ENCODE results near the gene EEF2.

Gene EEF2

DNA sequence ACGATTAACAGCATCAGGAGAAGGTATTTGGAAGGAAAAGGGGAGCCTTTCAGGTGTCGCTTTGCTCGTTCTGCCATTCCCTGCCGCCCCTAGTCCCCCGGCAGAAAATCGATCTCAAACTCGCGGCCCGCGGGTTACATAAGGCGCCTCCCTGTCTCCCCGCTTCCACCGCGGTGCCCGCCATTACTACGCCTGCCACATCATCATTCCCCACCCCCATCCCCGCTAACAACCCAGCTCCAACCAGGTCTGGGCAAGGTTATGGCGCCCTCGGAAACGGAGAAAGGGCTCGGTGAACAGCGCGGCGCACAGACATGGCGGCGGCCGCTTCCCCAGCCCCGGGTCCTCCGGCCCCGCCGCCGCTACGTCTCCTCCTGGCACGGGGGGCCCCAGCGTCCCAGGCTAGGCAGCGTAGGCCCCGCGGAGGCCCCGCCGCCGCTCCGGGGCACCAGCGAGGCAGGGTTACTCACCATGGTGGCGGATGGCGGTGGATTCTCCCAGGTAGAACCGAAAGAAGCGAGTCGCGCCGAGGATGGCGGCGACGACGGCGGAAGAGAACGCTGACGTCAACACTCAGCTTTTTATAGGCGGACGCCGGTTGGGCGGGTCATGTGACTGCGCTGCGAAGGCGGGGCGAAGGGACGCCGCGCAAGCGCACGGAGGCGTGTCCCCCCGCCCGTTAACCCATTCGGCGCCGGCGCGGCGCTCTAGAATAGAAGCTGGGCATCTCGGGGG is at the start of gene EEF2:
Gene EEF2 (minus strand): TSS at position 556 of the 735 bp plus-strand sequence. CDS start 83 bp downstream, at position 473.
- no peak for FAIRE-seq

DNA sequence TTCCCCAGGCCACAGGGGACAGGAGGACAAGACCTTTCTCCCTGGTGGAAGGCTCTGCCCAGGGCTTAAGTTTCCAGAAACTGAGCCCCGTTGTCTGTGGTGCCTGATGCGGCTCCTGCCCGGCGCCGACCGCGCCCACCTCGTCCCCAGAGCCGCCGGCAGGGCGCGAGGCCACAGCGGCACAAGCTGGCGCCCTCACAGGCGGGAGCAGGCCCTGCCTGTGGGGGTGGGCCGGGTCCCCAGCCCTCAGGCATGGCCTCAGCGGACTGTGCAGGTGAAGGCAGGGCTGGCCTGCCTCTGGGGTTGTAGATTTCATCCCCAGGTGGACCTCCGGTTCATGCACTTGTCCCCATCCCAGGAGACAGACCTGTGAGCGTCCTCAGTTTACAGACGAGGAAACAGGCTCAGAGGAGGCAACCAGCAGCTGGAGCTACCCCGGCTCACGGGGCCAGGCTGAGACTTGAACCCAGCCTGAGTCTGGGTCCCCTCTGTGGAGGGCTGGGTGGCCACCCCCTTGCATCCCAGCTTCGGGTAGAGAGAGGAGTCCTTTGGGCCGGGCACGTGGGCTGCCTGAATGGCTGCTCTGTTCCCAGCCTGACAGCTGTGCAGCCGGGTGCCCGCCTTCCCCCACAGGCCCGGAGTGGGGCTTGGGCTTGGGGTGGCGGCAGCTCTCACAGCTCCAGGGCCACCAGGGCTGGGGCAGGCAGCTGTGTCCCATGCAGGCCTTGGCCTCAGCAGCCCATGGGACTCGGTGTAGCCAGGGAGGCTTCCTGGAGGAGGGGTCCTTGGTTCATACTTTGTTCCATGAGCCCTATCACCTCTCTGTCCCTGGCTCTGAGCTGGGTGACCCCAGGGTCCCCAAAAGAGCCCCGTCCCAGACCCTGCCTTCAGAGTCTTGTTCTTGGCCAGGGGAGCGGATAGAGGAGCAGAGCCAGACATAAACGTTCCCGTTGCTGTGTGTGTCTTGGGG is 49.1 kb upstream of the EEF2 start:
- FAIRE-seq = no peak

DNA sequence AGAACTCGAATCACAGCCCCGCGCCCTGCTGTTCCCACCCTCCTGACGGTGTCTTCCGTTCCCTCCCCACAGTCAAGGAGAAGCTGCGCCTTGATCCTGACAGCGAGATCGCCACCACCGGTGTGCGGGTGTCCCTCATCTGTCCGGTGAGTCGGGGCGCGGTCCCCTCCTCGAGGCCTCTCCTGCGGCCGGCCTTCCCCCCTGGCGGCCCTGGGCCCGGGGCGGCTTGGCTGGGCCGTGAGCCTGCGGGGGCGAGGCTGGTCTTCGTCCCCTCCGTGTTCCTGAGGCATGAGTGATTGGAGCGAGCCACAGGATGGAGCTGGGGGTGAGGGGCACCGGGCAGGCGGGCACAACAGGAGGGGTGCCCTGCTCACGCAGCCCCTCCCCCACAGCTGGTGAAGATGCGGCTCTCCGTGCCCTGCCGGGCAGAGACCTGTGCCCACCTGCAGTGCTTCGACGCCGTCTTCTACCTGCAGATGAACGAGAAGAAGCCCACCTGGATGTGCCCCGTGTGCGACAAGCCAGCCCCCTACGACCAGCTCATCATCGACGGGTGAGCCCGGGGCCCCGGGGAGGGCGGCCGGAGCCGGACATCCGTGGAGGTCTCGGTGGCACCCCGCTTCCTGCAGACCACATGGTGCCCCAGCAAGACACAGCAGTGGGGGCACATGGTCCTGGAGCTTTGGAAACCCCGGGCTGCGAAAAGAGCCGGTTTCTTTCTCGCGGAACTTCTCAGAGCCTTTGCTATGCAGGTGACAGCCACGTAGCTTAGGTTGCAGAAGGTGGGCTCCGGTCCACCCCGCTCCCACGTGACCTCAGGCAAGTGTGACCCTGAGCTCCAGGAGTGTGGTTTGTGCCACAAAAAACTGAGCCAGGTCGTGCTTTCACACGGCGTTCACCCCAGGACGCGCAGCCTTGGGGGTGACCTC is 48.0 kb upstream of the EEF2 start:
- no peak for FAIRE-seq

DNA sequence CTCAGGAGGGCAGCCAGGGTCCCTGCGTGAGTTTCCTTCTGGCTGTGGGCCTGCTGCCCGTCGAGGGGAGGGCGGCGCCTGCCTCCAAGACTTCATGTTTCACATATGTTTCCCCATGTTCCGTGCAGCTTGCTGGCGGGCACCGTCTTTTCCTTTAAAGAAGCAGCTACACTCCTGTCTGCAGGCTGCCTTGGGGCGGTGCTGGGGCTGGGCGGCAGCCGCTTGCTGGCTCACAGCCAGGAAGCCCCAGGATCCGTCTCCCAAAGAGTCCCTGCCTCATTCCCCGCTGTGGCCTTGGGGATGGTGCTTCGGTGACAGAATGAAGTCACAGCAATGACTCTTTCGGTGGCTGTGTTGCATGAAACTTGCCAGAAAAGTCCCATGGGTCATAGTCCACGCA is 47.2 kb upstream of the EEF2 start:
- no peak for FAIRE-seq

DNA sequence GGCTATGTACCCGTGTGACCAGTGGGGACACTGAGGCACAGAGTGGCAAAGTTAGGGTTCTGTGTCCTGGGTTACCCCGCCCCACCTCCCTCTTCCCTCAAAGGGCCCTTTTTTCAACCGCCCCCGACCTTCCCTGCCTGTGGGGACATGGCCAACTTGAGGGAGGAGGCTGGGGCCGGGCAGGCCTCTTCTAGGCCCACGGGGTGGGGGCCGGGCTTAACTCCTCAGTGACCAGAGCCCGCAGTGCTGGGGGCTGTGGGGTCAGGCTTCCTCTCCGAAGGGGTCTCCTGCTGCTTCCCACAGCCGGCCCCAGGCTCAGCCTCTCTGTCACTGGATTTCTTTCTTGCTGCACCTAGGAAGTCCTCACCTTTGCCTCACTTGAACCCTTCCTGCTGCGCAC is 46.2 kb upstream of the EEF2 start:
- FAIRE-seq = no peak

DNA sequence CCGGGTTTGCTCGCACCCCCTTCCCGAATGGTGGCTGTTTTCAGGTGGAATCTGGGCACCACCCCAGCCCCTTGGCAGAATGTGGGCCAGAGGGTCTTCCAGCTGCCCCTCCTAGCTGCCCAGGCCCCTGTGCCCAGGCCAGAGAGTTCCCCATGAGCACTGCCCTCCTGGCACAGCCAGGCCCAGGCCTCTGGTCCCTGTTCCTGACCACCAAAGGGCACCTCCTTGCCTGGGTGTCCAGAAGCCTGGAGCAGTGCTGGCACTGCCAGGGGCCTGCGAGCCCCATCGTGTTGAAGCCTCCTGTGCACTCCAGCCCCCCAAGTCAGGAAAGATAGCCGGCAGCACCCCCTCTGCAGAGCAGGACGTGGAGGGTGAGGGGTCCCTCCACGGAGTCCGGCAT is 45.7 kb upstream of the EEF2 start:
- no peak for FAIRE-seq

DNA sequence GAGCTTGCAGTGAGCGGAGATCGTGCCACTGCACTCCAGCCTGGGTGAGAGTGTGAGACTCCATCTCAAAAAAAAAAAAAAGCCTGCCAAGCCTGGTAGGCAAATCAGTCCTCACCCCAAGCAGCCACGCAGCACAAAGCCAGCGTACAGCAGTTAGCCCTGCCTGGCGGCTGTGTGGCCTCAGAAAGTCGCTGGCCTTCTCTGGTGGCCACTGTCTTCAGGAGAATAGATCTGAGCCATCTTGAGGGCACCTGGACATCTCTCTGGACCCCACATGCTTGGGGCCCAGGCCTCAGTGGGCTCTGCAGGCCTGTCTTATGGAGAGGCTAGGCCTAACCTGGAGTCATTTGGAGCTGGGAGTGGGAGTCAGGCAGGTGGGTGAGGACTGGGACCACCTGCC is 45.3 kb upstream of the EEF2 start:
- no peak for FAIRE-seq

DNA sequence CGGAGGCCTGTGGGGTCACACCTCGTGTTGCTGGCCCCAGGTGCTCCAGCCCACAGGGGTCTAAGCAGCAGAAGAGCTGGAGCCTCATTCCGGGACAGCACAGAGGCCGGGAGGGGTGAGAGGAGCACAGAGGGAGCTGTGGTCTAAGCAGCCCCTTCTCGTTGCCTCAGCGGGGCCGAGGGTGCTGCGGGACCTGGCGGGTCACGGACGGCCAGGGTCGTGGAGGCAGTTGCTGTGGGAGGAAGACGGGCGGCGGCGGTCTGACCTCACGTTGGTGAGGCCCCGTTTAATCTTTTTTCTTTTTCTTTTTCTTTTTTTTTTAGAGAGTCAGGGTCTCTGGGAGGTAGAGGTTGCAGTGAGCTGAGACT is 44.0 kb upstream of the EEF2 start:
- no peak for FAIRE-seq

DNA sequence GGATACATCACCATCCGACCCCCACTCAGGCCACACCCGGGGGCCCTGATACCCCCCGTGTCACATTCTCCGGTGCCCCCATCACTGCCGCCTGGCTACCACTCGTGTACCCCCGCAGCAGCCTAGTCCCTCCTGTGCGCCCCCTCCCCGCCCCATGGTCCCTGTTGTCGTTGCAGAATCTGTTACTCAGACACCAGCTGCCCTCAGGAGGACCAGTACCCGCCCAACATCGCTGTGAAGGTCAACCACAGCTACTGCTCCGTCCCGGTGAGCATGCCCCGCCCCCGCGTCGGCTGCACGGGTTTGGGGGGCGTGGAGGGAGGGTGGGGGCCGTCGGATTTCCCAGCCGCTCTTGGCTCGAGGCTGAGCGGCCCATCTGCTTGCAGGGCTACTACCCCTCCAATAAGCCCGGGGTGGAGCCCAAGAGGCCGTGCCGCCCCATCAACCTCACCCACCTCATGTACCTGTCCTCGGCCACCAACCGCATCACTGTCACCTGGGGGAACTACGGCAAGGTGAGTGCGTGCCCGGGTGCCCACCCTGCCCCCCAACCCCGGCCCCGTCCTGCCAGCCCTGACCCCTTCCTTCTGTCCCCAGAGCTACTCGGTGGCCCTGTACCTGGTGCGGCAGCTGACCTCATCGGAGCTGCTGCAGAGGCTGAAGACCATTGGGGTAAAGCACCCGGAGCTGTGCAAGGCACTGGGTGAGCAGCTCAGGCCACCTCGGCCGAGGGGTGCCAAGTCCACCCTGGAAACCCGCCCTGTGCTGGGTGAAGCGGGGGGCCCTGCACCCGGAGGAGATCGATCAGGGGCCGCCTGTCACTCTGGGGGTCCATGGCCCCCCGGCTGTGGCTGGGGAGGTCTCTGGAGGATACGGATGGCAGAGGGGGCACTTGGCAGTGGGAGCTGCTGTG is 43.3 kb upstream of the EEF2 start:
- FAIRE-seq = no peak

DNA sequence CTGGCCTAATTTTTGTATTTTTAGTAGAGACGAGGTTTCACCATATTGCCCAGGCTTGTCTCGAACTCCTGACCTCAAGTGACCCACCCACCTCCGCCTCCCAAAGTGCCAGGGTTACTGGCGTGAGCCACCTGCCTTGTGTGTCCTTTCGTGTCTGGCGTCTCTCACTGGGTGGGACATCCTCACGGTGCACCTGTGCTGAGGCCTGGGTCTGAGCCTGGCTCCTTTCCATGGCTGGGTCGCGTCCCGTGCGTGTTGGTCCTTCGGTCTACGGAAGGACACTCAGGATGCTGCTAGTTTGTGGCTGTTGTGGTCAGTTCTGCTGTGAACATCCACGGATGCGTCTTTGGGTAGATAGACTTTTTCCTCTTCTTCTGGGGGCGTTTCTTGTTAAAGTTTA is 41.9 kb upstream of the EEF2 start:
- no peak for FAIRE-seq

DNA sequence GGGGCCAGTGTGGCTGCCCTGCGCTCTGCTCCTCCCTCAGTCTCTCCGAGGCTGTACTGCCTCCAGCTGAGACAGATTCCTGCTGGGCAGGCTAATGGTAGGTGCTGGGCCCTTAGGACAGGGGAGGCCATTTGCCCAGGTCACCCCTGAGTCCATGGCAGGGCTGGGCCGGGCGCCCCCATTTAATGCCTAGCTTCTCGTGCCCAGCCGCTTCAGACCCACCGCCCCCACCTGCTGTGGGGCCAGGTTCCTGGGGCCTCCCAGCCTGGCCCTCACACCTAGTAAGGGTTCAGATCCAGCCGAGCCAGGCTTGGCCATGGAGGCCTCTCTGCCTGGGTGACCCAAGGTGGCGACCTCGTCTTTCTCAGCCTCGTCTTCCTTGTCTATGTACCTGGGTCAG is 40.1 kb upstream of the EEF2 start:
- FAIRE-seq = no peak

DNA sequence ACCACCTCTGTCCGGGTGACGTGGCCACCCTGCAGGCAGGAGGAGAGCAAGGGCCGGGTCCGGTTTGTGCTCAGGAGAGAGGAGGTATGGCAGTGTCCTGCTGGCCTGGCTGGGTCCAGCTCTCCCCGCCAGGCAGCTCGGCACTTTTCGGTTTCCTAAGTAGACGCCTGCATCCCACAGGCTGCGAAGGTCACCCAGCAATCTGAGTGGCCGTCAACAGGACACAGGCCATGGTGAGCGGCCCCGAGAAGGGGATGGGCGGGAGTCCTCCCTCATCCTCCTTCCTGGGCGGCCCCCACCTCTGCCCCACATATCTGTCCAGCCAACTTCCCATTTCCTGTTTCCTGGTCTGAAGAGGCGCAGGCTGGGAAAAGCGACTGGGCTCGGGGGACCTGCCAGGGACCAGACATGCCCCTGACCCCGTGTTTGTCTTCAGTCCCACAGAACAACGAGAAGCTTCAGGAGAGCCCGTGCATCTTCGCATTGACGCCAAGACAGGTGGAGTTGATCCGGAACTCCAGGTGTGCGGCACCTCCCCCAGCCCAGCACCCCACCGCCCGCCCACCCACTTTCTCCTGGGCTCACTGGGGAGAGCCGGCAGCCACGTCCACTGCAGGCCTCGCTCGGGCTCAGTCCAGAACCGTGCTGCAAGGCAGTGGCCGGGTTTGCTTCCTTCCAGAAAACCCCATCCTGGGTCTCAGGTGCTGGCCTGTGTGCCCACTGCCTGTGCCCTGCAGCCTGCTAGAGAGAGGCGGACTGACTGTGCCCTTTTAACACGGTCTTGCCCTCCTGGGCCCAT is 38.5 kb upstream of the EEF2 start:
- FAIRE-seq = no peak

DNA sequence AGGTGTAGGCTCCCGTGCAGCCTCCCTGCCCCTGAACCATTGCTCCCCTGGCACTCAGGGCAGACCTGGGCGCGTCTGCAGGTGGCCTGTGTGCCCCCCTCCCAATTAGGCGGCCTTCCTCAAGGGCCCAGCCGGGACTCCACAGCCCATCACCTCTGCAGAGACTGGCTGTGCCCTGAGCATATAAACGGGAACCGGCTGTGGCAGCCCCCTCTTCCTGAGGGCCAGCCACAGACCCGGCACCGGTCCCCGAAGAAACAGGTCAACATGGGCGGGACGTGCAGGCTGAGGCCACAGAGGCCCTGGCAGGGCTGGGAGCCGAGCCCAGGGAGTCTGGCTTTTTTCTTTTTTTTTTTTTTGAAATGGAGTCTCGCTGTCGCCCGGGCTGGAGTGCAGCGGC is 34.3 kb upstream of the EEF2 start:
- FAIRE-seq = no peak

DNA sequence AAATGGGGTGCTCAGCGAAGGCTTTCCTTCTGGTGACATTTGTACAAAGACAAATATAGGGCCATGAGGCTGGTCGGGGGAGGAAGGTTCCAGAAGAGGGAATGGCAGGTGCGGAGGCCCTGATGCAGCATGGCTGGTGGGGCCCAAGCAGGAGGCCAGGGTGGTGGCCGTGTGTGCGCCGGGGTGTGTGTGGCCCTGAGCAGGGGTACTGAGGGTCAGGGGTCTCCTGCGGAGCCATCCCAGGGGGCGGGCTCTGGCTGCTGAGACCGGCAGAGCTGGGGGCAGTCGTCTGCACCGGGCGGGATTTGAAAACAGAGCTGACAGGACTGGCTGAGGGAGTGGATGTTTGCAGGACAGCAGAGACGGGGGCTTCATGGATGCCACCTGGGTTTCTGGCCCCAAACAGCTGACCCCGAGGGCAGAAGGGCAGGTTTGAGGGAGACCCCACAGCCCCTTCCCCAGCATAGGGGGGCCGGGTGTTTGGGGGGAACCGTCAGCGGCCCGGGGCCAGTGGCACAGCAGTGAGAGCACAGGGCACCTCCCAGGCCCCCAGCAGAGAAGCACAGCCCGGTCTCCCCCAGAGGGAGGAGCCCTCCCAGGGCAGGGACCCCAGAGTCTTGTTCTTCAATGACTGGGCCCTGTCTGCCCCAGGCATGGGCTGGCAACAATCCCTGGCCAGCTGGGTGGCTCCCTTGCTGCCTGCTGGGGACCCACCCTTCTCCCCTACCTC is 33.7 kb upstream of the EEF2 start:
- no peak for FAIRE-seq

DNA sequence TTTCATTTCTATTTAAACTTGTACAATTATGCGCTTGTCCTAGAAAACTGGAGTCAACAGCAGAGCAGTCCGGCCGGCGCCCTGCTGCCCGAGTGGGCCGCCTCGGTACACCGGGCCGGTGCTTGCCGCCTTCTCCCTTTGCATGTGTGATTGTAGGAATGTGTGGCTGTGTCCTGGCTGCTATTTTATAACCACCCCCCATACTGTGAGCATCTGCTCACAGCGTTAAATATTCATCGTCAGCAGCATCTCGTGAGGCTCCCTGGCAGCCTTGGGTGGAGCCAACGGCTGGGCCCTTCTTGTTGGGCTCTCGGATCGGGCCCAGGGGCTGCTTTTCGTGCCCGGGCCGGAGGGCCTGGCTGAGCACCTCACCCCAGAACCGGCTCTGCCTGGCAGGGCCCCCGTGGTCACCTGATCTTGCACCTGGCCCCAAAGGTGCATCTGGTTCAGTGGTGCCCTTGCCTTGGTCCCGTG is 32.9 kb upstream of the EEF2 start:
- FAIRE-seq = no peak

DNA sequence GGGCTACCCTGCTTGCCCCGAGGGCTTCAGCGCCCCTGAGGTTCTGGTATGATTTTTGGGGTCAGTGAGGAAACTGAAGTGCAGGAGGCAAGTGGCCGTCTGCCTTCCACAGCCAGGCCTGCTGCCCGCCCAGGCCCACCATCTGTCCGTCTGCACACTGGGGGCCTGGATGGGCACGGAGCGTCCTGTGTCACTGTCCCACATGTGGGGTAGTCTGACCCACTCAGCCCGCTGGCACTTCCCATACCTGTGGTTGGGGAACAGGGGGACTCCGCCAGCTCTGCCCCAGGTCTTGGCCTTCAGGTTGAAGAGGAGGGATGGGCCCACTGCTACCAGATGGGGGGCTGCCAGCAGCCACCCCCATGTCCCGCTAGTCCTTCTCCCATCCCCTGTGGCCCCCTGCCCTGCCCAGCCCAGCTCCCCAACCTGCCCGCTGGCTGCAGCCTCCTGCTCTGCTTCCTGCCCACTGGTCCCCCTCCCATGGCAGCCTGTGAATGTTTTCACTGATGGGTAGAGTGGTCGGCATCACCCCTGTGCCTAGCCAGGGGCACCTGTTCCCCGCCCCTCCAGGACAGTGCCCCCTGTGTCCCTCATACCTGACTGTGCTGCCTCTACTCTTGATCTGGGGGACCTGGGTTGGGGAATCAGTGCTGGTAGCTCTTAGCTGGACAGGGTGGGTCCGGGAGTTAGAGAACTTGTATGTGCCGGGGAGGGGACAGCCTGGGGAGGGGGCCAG is 31.8 kb upstream of the EEF2 start:
- FAIRE-seq = no peak

DNA sequence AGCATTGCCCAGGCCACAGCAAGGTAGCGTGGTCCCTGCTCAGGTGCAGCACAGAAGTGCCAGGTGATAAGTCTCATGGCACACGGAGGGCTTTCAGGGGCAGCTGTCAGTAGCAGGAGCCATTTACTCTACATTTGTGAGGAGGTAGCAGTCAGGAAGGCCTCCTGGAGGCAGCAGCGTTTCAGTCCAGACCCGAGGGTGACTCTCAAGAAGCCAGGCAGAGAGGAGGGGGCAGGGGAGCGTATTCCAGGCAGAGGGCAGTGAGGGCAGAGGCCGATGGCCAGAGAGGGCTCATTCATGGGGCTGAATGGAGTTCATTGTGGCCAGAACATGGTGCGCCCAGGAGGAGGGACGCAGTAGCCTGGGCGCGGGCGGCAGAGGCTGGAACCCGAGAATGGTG is 31.2 kb upstream of the EEF2 start:
- no peak for FAIRE-seq

DNA sequence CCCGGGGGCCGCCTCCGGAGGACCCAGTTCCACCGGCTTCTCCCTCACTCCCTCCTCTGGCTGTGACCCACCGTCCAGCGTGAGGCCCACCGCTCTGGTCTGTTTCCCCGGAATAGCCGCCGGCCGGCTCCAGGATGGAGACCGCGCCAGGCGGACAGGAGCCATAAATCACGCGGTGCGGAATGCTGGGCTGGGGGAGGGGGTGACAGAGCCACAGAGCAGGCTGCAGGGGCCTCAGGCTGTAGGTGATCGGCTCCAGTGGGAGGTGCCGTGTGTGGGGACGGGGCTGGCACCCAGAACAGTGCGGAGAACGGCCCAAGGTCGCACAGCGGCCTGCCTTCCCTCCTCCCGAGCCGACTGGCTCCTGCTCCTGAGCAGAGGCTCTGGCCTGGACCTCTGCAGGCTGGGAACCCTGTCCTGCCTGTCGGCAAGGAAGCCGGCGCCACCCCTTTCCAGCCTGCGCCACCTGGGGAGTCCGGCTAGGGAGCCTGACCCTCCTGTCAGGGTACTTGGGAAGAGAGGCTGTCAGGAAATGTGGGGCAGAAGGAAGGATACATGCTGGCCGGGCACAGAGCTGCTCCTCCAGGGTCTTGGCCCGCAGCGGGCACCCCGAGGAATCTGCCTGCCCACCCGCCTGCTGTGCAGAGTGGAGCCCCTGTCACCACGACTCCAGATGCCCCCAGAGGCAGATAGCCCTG is 30.6 kb upstream of the EEF2 start:
- no peak for FAIRE-seq

Data from endometrium (tissue), 2 donors.